Heart left ventricle (tissue), 13 donors: Measurements from ENCODE around the gene SEC24A.

Source experiments
- POLR2A ChIP-seq, 2 donors: fragments of 450-650 bp; IDR thresholded peaks; one replicate each; pipeline ENCODE4 v1.6.1; 2017; ENCODE audit warnings: antibody characterized with exemption in 2 of 2, mild to moderate bottlenecking in 2 of 2, moderate library complexity in 2 of 2
- TF ChIP-seq, protein P1 (sequence below), 12 donors: fragments of 200-600 bp; sonication (generic) in 4 of 12; IDR thresholded peaks; one replicate each; pipeline versions ENCODE4 v1.5.0 to v1.8.0; 2018 to 2022; ENCODE audit warnings: antibody characterized with exemption in 12 of 12, mild to moderate bottlenecking in 5 of 12
- donor health status: ischemic (EF 13 %, LVEDD 7.1; RV severe dilation, severe dysfunction).
- donor health status: DM: no; HTN: yes; CAD: no.
- donor health status: DM: no; HTN: no; CAD: no.
- donor health status: ischemic (EF 25% LVEDD 6.9; RV normal size, moderate dysfunction).
- donor health status: ischemic (EF 25% LVEDD 5.7; RV mildly dilated, moderate dysfunction).
- donor health status: ischemic (EF 35%, LVEDD 5.7; RV mildly dilated, moderate dysfunction).
- donor health status: nonischemic (EF 11% LVEDD 7.7; RV severe dilation, severe dysfunction).
- donor health status: DM: yes; HTN: yes; CAD: no.
- donor health status: PGD.
- donor health status: ischemic (EF 29% LVEDD 5.4; RV normal size, mild dysfunction).
- donor health status: nonischemic (EF 23%, LVEDD 6.1; RV moderate dilation, normal function).

DNA sequence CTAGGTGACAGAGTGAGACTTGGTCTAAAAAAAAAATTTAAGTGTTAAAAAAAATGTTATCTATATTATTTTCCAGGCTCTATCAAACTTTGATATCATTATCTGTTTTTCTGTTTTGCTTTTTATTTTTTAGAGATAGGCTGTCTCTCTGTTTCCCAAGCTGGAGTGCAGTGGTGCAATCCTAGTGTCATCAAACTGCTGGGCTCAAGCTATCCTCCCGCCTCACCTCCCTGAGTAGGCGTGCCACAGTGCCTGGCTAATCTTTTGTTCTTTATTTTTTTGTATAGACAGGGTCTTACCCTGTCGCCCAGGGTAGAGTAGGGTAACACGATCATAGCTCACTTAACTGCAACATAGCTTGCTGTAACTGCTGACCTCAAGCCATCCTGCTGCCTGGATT lies 14.4 kb downstream of the SEC24A start:
- TF ChIP-seq, protein P1, sequence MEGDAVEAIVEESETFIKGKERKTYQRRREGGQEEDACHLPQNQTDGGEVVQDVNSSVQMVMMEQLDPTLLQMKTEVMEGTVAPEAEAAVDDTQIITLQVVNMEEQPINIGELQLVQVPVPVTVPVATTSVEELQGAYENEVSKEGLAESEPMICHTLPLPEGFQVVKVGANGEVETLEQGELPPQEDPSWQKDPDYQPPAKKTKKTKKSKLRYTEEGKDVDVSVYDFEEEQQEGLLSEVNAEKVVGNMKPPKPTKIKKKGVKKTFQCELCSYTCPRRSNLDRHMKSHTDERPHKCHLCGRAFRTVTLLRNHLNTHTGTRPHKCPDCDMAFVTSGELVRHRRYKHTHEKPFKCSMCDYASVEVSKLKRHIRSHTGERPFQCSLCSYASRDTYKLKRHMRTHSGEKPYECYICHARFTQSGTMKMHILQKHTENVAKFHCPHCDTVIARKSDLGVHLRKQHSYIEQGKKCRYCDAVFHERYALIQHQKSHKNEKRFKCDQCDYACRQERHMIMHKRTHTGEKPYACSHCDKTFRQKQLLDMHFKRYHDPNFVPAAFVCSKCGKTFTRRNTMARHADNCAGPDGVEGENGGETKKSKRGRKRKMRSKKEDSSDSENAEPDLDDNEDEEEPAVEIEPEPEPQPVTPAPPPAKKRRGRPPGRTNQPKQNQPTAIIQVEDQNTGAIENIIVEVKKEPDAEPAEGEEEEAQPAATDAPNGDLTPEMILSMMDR (IDR thresholded peaks at IDR 0.05), result no peak
- TF ChIP-seq POLR2A (IDR thresholded peaks at IDR 0.05), result no peak
